MM.1S (cell line): ENCODE results near the gene STRIP2.
"Not testable (repeated sequence)": the region's sequence is repeated elsewhere in the genome, so short reads cannot be mapped to it uniquely, and the experiment has no call there.

Experiments used
- DNase-seq: peaks from one replicate; pipeline ENCODE4 v3.0.0-alpha.2; 2015
- H2AFZ ChIP-seq: fragments of 300-600 bp; sonication (generic); 2 replicates; pipeline ENCODE4 v1.6.0; 2016; ENCODE audit warnings: antibody characterized with exemption, low read length
- H3F3A ChIP-seq: fragments of 300-600 bp; sonication (generic); 2 replicates; pipeline ENCODE4 v1.6.1; 2016; ENCODE audit warnings: mild to moderate bottlenecking, antibody characterized with exemption, low read length, moderate library complexity, mixed read lengths; ENCODE audit not compliant: insufficient read depth
- H3K27ac ChIP-seq: fragments of 300-600 bp; sonication (generic); 2 replicates; pipeline ENCODE4 v1.5.1; 2016; ENCODE audit warnings: mild to moderate bottlenecking, low read length
- H3K27me3 ChIP-seq: fragments of 300-600 bp; sonication (generic); replicated peaks from 2 replicates; pipeline ENCODE4 v1.6.0; 2016; ENCODE audit warnings: low read length; ENCODE audit not compliant: insufficient read depth
- H3K36me3 ChIP-seq: fragments of 300-600 bp; sonication (generic); replicated peaks from 2 replicates; pipeline ENCODE4 v1.6.1; 2016; ENCODE audit warnings: mild to moderate bottlenecking, low read length, mixed read lengths; ENCODE audit not compliant: insufficient read depth
- H3K4me1 ChIP-seq: fragments of 300-600 bp; sonication (generic); 2 replicates; pipeline ENCODE4 v1.6.1; 2016; ENCODE audit warnings: low read length, mixed read lengths
- H3K4me2 ChIP-seq: fragments of 300-600 bp; sonication (generic); 2 replicates; pipeline ENCODE4 v1.6.0; 2016; ENCODE audit warnings: low read depth, low read length
- H3K4me3 ChIP-seq: fragments of 300-600 bp; sonication (generic); 2 replicates; pipeline ENCODE4 v1.5.1; 2016; ENCODE audit warnings: low read length, mixed read lengths
- H3K79me2 ChIP-seq: fragments of 300-600 bp; sonication (generic); 2 replicates; pipeline ENCODE4 v1.6.1; 2016; ENCODE audit warnings: mixed run types, low read length, mixed read lengths
- H3K9ac ChIP-seq: fragments of 300-600 bp; sonication (generic); 2 replicates; pipeline ENCODE4 v1.6.1; 2016; ENCODE audit warnings: low read length, mixed read lengths
- H3K9me2 ChIP-seq: fragments of 300-600 bp; sonication (generic); replicated peaks from 2 replicates; pipeline ENCODE4 v1.6.1; 2016; ENCODE audit warnings: mild to moderate bottlenecking, low read length, mixed read lengths; ENCODE audit not compliant: insufficient read depth
- H3K9me3 ChIP-seq: fragments of 300-600 bp; sonication (generic); replicated peaks from 2 replicates; pipeline ENCODE4 v1.6.1; 2016; ENCODE audit warnings: mild to moderate bottlenecking, low read length, mixed read lengths; ENCODE audit not compliant: insufficient read depth
- H4K20me1 ChIP-seq: fragments of 300-600 bp; sonication (generic); 2 replicates; pipeline ENCODE4 v1.6.1; 2016; ENCODE audit warnings: mild to moderate bottlenecking, low read length, moderate library complexity, mixed read lengths; ENCODE audit not compliant: insufficient read depth
- CTCF ChIP-seq: fragments of 300-600 bp; sonication (generic); IDR thresholded peaks from 2 replicates; pipeline ENCODE4 v1.5.1; 2016; ENCODE audit warnings: antibody characterized with exemption, low read length, mixed read lengths
- EZH2 ChIP-seq: fragments of 300-600 bp; sonication (generic); optimal IDR thresholded peaks from 2 replicates; pipeline ENCODE3; 2017; ENCODE audit warnings: low read depth, mild to moderate bottlenecking, antibody characterized with exemption, low read length, mixed read lengths
- EZH2phosphoT487 ChIP-seq: fragments of 300-600 bp; sonication (generic); IDR thresholded peaks from 2 replicates; pipeline ENCODE4 v1.6.1; 2018; ENCODE audit warnings: antibody characterized with exemption, low read length

Gene STRIP2

GRCh38 chr7:129438839-129439651 lies 4.8 kb downstream of the STRIP2 start:
- peaks cover 5% of the 10 kb centered on the region; the same call in 1 of the 2 replicates for H3K4me1 ChIP-seq
- no peaks in the 10 kb centered on the region for H3K9me2 ChIP-seq
- H3K9ac ChIP-seq = no peak overlapping the region
- H3K4me3 ChIP-seq = no peak overlapping the region
- TF ChIP-seq EZH2 (no peak), EZH2phosphoT487 (no peak), CTCF (no peak)
- no peak for DNase-seq
- H3K27me3 ChIP-seq = no peaks in the 10 kb centered on the region; the same call in 1 of the 2 replicates
- no peak overlapping the region for H2AFZ ChIP-seq
- H3K4me2 ChIP-seq = no peak overlapping the region
- H3F3A ChIP-seq = no peaks in the 10 kb centered on the region
- no peak overlapping the region for H3K27ac ChIP-seq
- no peaks in the 10 kb centered on the region; the same call in 1 of the 2 replicates for H4K20me1 ChIP-seq
- H3K79me2 ChIP-seq = 0 out of 2 replicates have a peak, but pooled peaks cover 6% of the 10 kb centered on the region
- H3K36me3 ChIP-seq = no peaks in the 10 kb centered on the region
- H3K9me3 ChIP-seq = no peaks in the 10 kb centered on the region

- no peaks in the 10 kb centered on the region; the same call in 1 of the 2 replicates for H3K27me3 ChIP-seq
- H3K9me3 ChIP-seq = no peaks in the 10 kb centered on the region
- TF ChIP-seq CTCF (no peak), EZH2phosphoT487 (no peak), EZH2 (no peak)
- no peak overlapping the region for H3K9ac ChIP-seq
- no peak overlapping the region for H3K27ac ChIP-seq
- H3K9me2 ChIP-seq = no peaks in the 10 kb centered on the region
- H3K4me1 ChIP-seq = peaks cover 3% of the 10 kb centered on the region; the same call in 1 of the 2 replicates
- no peaks in the 10 kb centered on the region for H3F3A ChIP-seq
- H2AFZ ChIP-seq = no peak overlapping the region
- 0 out of 2 replicates have a peak, but pooled peaks cover 2% of the 10 kb centered on the region for H3K79me2 ChIP-seq
- DNase-seq = no peak
- H3K36me3 ChIP-seq = no peaks in the 10 kb centered on the region
- no peak overlapping the region for H3K4me2 ChIP-seq
- no peaks in the 10 kb centered on the region; the same call in 1 of the 2 replicates for H4K20me1 ChIP-seq
- H3K4me3 ChIP-seq = no peak overlapping the region
Observed at GRCh38 chr7:129439963-129440625, 5.9 kb downstream of the STRIP2 start.

GRCh38 chr7:129443612-129444011 lies 9.4 kb downstream of the STRIP2 start:
- H3K36me3 ChIP-seq = no peaks in the 10 kb centered on the region
- H3K9me3 ChIP-seq = no peaks in the 10 kb centered on the region
- no peak overlapping the region for H3K9ac ChIP-seq
- no peak for TF ChIP-seq EZH2
- TF ChIP-seq CTCF = no peak
- TF ChIP-seq EZH2phosphoT487 = no peak
- H4K20me1 ChIP-seq = no peaks in the 10 kb centered on the region; the same call in 1 of the 2 replicates
- H3K4me2 ChIP-seq = no peak overlapping the region
- no peak overlapping the region for H3K4me3 ChIP-seq
- no peaks in the 10 kb centered on the region for H3K4me1 ChIP-seq
- DNase-seq = no peak
- no peak overlapping the region for H3K27ac ChIP-seq
- no peaks in the 10 kb centered on the region for H3K27me3 ChIP-seq
- H3K79me2 ChIP-seq = no peaks in the 10 kb centered on the region
- no peak overlapping the region for H2AFZ ChIP-seq
- H3K9me2 ChIP-seq = no peaks in the 10 kb centered on the region
- no peaks in the 10 kb centered on the region for H3F3A ChIP-seq

GRCh38 chr7:129444776-129445175 lies 10.5 kb downstream of the STRIP2 start:
- not testable (repeated sequence) for H3K36me3 ChIP-seq, H3K79me2 ChIP-seq, H3K4me3 ChIP-seq, H3K4me2 ChIP-seq, H4K20me1 ChIP-seq, H3F3A ChIP-seq, H3K9me2 ChIP-seq, H3K27me3 ChIP-seq, DNase-seq, H3K9me3 ChIP-seq, H3K9ac ChIP-seq, H2AFZ ChIP-seq, H3K4me1 ChIP-seq, H3K27ac ChIP-seq

- H3K36me3 ChIP-seq, H3K4me1 ChIP-seq, DNase-seq, H3K27ac ChIP-seq, H3K9me3 ChIP-seq, H3K9me2 ChIP-seq, H3K9ac ChIP-seq, H3K79me2 ChIP-seq, H3K4me3 ChIP-seq, H3F3A ChIP-seq, H3K4me2 ChIP-seq, H3K27me3 ChIP-seq, H2AFZ ChIP-seq, H4K20me1 ChIP-seq: not testable (repeated sequence)
Observed at GRCh38 chr7:129446925-129447324, 12.7 kb downstream of the STRIP2 start.
